ENCODE measurements around the gene LRFN2.

LRFN2 gene

GRCh38 chr6:40343877-40344565 is 243.1 kb downstream of the LRFN2 start:
- DNase-seq: no peak

GRCh38 chr6:40343318-40343876 is 243.8 kb downstream of the LRFN2 start:
- no peak for DNase-seq

GRCh38 chr6:40342723-40343122 is 244.4 kb downstream of the LRFN2 start:
- no peak for DNase-seq

- DNase-seq: no peak
Measured at GRCh38 chr6:40341726-40342125, 245.4 kb downstream of the LRFN2 start.
